ENCODE measurements around the gene APOB. TPM values are rescaled to one million over a fixed set of nuclear protein-coding genes. Genes with fewer than 3 reads are reported as not detected.

APOB gene
- total and polyA plus RNA-seq, 2 of the 13 experiments (the other 11 are each of a cell fraction or from before 2014, with no cell fraction given): 1,569 to 2,515 TPM

- TF ChIP-seq FOXK2 (IDR thresholded peaks at IDR 0.05): no peak
- TF ChIP-seq ZFY (CRISPR knock-in tag; IDR thresholded peaks at IDR 0.05): no peak
- peak; percentile 99 for TF ChIP-seq PAF1 (CRISPR knock-in tag; IDR thresholded peaks at IDR 0.05)
- no peak for TF ChIP-seq IKZF1 (IDR thresholded peaks at IDR 0.05)
- TF ChIP-seq, protein P1, sequence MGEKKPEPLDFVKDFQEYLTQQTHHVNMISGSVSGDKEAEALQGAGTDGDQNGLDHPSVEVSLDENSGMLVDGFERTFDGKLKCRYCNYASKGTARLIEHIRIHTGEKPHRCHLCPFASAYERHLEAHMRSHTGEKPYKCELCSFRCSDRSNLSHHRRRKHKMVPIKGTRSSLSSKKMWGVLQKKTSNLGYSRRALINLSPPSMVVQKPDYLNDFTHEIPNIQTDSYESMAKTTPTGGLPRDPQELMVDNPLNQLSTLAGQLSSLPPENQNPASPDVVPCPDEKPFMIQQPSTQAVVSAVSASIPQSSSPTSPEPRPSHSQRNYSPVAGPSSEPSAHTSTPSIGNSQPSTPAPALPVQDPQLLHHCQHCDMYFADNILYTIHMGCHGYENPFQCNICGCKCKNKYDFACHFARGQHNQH (CRISPR knock-in tag; IDR thresholded peaks at IDR 0.05): 0 out of 2 replicates have a peak, but pooled peaks have one; percentile 17
- TF ChIP-seq YEATS4 (CRISPR knock-in tag; IDR thresholded peaks at IDR 0.05; ENCODE audit: borderline replicate concordance): no peak
- peak; percentile 27; the same call in 1 of the 2 replicates for TF ChIP-seq TARDBP (CRISPR knock-in tag; IDR thresholded peaks at IDR 0.05)
- TF ChIP-seq RORA (CRISPR knock-in tag; IDR thresholded peaks at IDR 0.05): no peak
- peak; percentile 80 for TF ChIP-seq POLR2G (IDR thresholded peaks at IDR 0.05; ENCODE audit: low read depth, low read length)
- TF ChIP-seq POLR2A (IDR thresholded peaks at IDR 0.05; ENCODE audit: insufficient read depth in 1 of 2, low read depth in 2 of 2, low read length in 2 of 2): peak; percentile 46 to 59
- no peak for TF ChIP-seq TFE3 (CRISPR knock-in tag; IDR thresholded peaks at IDR 0.05)
- no peak for TF ChIP-seq SMAD9 (CRISPR knock-in tag; IDR thresholded peaks at IDR 0.05)
- TF ChIP-seq KLF15 (CRISPR knock-in tag; IDR thresholded peaks at IDR 0.05; ENCODE audit: borderline replicate concordance): no peak
- TF ChIP-seq CEBPB (IDR thresholded peaks at IDR 0.05; ENCODE audit: borderline replicate concordance, low read depth, low read length): no peak
- TF ChIP-seq, protein P2, sequence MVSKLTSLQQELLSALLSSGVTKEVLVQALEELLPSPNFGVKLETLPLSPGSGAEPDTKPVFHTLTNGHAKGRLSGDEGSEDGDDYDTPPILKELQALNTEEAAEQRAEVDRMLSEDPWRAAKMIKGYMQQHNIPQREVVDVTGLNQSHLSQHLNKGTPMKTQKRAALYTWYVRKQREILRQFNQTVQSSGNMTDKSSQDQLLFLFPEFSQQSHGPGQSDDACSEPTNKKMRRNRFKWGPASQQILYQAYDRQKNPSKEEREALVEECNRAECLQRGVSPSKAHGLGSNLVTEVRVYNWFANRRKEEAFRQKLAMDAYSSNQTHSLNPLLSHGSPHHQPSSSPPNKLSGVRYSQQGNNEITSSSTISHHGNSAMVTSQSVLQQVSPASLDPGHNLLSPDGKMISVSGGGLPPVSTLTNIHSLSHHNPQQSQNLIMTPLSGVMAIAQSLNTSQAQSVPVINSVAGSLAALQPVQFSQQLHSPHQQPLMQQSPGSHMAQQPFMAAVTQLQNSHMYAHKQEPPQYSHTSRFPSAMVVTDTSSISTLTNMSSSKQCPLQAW (CRISPR knock-in tag; IDR thresholded peaks at IDR 0.05): no peak
- TF ChIP-seq, protein P3, sequence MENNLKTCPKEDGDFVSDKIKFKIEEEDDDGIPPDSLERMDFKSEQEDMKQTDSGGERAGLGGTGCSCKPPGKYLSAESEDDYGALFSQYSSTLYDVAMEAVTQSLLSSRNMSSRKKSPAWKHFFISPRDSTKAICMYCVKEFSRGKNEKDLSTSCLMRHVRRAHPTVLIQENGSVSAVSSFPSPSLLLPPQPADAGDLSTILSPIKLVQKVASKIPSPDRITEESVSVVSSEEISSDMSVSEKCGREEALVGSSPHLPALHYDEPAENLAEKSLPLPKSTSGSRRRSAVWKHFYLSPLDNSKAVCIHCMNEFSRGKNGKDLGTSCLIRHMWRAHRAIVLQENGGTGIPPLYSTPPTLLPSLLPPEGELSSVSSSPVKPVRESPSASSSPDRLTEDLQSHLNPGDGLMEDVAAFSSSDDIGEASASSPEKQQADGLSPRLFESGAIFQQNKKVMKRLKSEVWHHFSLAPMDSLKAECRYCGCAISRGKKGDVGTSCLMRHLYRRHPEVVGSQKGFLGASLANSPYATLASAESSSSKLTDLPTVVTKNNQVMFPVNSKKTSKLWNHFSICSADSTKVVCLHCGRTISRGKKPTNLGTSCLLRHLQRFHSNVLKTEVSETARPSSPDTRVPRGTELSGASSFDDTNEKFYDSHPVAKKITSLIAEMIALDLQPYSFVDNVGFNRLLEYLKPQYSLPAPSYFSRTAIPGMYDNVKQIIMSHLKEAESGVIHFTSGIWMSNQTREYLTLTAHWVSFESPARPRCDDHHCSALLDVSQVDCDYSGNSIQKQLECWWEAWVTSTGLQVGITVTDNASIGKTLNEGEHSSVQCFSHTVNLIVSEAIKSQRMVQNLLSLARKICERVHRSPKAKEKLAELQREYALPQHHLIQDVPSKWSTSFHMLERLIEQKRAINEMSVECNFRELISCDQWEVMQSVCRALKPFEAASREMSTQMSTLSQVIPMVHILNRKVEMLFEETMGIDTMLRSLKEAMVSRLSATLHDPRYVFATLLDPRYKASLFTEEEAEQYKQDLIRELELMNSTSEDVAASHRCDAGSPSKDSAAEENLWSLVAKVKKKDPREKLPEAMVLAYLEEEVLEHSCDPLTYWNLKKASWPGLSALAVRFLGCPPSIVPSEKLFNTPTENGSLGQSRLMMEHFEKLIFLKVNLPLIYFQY (CRISPR knock-in tag; IDR thresholded peaks at IDR 0.05; ENCODE audit: borderline replicate concordance): no peak
- TF ChIP-seq, protein P4, sequence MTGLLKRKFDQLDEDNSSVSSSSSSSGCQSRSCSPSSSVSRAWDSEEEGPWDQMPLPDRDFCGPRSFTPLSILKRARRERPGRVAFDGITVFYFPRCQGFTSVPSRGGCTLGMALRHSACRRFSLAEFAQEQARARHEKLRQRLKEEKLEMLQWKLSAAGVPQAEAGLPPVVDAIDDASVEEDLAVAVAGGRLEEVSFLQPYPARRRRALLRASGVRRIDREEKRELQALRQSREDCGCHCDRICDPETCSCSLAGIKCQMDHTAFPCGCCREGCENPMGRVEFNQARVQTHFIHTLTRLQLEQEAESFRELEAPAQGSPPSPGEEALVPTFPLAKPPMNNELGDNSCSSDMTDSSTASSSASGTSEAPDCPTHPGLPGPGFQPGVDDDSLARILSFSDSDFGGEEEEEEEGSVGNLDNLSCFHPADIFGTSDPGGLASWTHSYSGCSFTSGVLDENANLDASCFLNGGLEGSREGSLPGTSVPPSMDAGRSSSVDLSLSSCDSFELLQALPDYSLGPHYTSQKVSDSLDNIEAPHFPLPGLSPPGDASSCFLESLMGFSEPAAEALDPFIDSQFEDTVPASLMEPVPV (CRISPR knock-in tag; IDR thresholded peaks at IDR 0.05): 0 out of 2 replicates have a peak, but pooled peaks have one; percentile 18
- TF ChIP-seq ZNF556 (CRISPR knock-in tag; IDR thresholded peaks at IDR 0.05; ENCODE audit: borderline replicate concordance): no peak
- peak; percentile 38; the same call in 1 of the 2 replicates for TF ChIP-seq NFIC (IDR thresholded peaks at IDR 0.05; ENCODE audit: low read length)
Observed at GRCh38 chr2:21021430-21021829, 22.4 kb downstream of the APOB start (continued).

All from HepG2 (cell line).